ENCODE data around the gene DGCR6L.
"Not testable (repeated sequence)": the region's sequence is repeated elsewhere in the genome, so short reads cannot be mapped to it uniquely, and the experiment has no call there.

Gene DGCR6L

DNA sequence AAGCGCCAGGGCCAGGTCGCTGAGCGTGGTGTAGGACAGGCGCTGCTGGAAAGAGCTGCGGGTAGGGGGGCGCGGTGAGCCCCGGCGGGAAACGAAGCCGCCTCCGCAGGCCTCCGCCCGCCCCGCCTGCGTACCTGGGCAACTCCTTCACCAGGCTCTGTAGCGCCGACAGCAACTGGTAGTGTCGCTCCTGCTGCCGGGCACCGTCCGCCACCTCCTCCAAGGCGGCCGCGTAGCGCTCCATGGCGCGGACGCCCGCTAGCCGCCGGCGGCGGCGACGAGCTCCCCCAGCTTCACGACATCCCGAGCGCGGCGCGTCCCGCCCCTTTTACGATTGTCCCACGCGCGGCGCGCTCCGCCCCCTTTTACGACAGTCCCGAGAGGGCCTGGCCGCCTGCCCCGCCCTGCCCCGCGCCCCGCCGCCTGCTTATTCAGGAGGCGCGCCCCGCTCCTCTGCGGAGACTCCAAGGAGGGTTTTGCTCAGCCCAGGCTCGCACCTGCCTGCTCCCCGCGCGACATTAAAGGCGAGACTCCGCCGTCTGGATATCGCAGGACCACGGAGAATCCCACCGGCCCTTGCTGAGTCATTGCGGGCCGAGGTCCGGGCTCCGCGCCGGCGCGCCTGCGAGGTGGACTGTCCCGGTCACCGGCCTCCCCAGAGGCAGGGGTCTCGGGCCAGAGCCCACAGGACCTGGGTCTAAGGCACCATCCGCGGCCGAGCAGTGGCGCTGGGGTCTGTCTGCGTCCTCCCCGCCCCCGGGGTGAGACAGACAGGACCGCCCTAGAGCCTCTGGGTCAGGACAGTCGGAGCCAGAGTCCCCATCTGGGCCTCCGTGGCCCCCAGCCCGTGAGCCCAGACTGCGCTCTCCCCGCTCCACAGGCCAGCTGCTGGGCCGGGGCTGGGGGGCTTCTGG is at the start of gene DGCR6L:
Gene DGCR6L (minus strand): TSS at position 316 of the 914 bp plus-strand sequence. CDS start 72 bp downstream, at position 244.
- TF ChIP-seq, protein P1, sequence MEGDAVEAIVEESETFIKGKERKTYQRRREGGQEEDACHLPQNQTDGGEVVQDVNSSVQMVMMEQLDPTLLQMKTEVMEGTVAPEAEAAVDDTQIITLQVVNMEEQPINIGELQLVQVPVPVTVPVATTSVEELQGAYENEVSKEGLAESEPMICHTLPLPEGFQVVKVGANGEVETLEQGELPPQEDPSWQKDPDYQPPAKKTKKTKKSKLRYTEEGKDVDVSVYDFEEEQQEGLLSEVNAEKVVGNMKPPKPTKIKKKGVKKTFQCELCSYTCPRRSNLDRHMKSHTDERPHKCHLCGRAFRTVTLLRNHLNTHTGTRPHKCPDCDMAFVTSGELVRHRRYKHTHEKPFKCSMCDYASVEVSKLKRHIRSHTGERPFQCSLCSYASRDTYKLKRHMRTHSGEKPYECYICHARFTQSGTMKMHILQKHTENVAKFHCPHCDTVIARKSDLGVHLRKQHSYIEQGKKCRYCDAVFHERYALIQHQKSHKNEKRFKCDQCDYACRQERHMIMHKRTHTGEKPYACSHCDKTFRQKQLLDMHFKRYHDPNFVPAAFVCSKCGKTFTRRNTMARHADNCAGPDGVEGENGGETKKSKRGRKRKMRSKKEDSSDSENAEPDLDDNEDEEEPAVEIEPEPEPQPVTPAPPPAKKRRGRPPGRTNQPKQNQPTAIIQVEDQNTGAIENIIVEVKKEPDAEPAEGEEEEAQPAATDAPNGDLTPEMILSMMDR (IDR thresholded peaks at IDR 0.05; ENCODE audit: low read depth, low read length, missing control alignments): no peak
- peak within 1 kb of the TSS; percentile 68 for H3K4me3 ChIP-seq (replicated peaks; ENCODE audit: low read depth, low read length)
- no peak for DNase-seq (ENCODE audit: extremely low read depth, low read depth)

DNA sequence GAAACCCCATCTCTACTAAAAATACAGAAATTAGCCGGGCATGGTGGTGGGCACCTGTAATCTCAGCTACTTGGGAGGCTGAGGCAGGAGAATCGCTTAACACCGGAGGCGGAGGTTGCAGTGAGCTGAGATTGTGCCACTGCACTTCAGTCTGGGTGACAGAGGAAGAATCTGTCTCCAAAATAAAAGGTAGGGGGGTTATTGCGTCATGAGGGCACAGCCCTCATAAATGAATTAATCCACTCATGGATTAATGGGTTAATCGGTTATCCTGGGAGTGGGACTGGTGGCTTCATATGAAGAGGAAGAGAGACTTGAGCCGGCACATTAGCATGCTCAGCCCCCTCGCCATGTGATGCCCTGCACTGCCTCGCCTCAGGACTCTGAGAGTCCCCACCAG is 49.0 kb upstream of the DGCR6L start:
- not testable (repeated sequence) for H3K4me3 ChIP-seq (replicated peaks; ENCODE audit: low read depth, low read length); DNase-seq (ENCODE audit: extremely low read depth, low read depth)

DNA sequence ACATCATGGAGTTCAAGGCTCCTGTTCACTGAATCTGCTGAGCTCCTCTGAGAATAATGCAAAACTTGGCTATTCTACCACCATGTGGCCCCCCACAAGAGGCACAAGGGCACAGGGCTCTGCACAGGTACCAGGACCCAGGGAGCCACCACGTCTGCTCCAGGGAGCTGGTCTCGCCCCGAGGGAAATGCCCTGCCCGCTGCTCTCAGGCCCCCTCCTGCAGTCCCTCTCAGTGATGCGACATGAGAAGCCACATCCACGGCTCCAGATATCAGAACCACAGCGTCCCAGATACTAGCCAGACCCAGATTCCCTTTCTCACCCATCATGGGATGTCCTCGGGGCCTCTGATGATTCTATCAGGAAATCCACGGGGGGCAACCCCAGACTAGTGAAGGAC is 47.0 kb upstream of the DGCR6L start:
- H3K4me3 ChIP-seq (replicated peaks; ENCODE audit: low read depth, low read length): not testable (repeated sequence)

DNA sequence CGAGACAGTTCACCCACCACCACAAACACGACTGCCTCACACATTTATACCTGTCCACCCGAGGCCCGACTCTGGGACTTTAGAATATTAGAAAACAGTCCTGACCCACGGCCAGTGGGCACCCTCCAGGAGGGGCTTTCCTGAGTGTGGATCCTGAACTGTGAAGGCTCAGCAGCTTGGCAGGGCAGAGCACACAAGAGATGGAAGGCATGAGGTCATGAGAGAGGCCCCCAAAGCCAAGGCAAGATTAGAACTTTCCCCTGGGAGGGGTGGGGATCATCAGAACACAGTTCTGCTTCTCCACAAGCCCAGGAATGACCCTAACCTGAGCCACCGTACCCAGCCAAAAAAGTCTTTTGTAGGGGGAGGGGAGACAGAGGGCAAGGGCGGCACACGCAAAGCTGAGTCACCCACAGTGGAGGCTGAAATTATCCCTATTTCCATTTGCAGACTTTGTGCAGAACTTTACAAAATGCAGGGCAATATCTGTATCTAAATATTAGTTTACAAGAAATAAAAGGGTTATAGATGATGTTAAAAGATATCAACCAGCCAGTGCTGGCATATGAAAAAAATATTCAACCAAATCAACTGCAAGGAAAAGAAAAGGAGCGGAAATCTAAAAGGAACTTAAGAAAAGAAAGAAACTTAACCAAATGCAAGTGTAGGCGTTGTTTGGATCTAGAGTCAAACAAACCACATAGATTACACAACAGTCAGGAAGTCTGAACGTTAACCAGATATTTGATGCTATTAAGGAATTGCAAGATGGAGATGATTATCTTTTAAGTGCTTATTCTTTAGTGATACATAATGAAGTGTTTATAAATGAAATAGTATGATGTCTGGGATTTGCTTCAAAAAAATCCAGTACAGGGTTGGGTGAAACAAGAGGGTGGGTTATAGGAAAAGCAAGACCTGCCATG is 44.7 kb upstream of the DGCR6L start:
- not testable (repeated sequence) for DNase-seq (ENCODE audit: extremely low read depth, low read depth); H3K4me3 ChIP-seq (replicated peaks; ENCODE audit: low read depth, low read length)

More for the DNA sequence above, 47.0 kb upstream of the DGCR6L start:
- DNase-seq (ENCODE audit: extremely low read depth, low read depth): not testable (repeated sequence)

DNA sequence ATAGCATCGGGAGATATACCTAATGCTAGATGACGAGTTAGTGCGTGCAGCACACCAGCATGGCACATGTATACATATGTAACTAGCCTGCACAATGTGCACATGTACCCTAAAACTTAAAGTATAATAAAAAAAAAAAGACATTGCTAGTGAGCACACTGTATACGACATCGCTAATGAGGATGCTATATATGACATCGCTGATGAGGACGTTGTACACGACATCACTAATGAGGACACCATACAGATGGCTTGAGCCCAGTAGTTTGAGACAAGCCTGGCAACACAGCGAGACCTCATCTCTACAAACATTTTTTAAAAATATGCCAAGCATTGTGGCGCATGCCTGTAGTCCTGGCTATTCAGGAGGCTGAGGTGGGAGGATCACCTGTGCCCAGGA is 42.5 kb upstream of the DGCR6L start:
- H3K4me3 ChIP-seq (replicated peaks; ENCODE audit: low read depth, low read length); DNase-seq (ENCODE audit: extremely low read depth, low read depth): not testable (repeated sequence)

DNA sequence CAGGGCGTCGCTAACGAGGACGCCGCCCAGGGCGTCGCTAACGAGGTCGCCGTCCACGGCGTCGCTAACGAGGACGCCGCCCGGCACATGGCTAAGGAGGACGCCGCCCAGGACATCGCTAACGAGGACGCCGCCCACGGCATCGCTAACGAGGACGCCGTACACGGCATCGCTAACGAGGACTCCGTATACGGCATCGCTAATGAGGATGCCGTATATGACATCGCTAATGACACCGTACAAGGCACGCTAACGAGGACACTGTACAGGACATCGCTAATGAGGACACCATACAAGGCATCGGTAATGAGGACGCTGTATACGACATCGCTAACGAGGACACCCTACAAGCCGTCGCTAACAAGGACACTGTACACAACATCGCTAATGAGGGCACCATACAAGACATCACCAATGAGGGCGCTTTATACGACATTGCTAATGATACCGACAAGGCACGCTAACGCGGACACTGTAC is 41.9 kb upstream of the DGCR6L start:
- DNase-seq (ENCODE audit: extremely low read depth, low read depth); H3K4me3 ChIP-seq (replicated peaks; ENCODE audit: low read depth, low read length): not testable (repeated sequence)

DNA sequence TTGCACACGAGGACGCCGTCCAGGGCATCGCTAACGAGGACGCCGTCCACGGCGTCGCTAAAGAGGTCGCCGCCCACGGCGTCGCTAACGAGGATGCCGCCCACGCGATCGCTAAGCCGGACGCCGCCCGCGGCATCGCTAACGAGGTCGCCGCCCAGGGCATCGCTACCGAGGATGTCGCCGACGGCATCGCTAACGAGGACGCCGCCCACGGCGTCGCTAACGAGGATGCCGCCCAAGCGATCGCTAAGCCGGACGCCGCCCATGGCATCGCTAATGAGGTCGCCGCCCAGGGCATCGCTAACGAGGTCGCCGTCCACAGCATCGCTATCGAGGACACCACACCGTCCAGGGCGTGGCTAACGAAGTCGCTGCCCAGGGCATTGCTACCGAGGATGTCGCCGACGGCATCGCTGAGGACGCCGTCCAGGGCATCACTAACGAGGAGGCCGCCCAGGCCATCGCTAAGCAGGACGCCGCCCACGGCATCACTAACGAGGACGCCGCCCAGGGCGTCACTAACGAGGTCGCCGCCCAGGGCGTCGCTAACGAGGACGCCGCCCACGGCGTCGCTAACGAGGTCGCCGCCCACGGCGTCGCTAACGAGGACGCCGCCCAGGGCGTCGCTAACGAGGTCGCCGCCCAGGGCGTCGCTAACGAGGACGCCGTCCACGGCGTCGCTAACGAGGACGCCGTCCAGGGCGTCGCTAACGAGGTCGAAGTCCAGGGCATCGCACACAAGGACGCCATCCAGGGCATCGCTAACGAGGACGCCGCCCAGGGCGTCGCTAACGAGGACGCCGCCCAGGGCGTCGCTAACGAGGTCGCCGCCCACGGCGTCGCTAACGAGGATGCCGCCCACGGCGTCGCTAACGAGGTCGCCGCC is 41.2 kb upstream of the DGCR6L start:
- H3K4me3 ChIP-seq (replicated peaks; ENCODE audit: low read depth, low read length); DNase-seq (ENCODE audit: extremely low read depth, low read depth): not testable (repeated sequence)

DNA sequence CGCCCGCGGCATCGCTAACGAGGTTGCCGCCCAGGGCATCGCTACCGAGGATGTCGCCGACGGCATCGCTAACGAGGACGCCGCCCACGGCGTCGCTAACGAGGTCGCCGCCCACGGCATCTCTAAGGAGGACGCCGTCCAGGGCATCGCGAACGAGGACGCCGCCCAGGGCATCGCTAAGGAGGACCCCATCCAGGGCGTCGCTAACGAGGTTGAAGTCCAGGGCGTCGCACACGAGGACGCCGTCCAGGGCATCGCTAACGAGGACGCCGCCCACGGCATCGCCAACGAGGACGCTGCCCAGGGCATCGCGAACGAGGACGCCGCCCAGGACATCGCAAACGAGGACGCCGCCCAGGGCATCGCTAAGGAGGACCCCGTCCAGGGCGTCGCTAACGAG is 40.4 kb upstream of the DGCR6L start:
- not testable (repeated sequence) for H3K4me3 ChIP-seq (replicated peaks; ENCODE audit: low read depth, low read length); DNase-seq (ENCODE audit: extremely low read depth, low read depth)

DNA sequence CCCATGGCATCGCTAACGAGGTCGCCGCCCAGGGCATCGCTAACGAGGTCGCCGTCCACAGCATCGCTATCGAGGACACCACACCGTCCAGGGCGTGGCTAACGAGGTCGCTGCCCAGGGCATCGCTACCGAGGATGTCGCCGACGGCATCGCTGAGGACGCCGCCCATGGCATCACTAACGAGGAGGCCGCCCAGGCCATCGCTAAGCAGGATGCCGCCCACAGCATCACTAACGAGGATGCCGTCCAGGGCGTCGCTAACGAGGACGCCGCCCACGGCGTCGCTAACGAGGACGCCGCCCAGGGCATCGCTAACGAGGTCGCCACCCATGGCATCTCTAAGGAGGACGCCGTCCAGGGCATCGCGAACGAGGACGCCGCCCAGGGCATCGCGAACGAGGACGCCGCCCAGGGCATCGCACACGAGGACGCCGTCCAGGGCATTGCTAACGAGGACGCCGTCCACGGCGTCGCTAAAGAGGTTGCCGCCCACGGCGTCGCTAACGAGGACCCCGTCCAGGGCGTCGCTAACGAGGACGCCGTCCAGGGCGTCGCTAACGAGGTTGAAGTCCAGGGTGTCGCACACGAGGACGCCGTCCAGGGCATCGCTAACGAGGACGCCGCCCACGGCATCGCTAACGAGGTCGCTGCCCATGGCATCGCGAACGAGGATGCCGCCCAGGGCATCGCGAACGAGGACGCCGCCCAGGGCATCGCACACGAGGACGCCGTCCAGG is 38.8 kb upstream of the DGCR6L start:
- H3K4me3 ChIP-seq (replicated peaks; ENCODE audit: low read depth, low read length); DNase-seq (ENCODE audit: extremely low read depth, low read depth): not testable (repeated sequence)

DNA sequence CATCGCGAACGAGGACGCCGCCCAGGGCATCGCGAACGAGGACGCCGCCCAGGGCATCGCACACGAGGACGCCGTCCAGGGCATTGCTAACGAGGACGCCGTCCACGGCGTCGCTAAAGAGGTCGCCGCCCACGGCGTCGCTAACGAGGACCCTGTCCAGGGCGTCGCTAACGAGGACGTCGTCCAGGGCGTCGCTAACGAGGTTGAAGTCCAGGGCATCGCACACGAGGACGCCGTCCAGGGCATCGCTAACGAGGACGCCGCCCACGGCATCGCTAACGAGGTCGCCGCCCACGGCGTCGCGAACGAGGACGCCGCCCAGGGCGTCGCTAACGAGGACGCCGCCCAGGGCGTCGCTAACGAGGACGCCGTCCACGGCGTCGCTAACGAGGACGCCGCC is 38.1 kb upstream of the DGCR6L start:
- not testable (repeated sequence) for DNase-seq (ENCODE audit: extremely low read depth, low read depth); H3K4me3 ChIP-seq (replicated peaks; ENCODE audit: low read depth, low read length)

DNA sequence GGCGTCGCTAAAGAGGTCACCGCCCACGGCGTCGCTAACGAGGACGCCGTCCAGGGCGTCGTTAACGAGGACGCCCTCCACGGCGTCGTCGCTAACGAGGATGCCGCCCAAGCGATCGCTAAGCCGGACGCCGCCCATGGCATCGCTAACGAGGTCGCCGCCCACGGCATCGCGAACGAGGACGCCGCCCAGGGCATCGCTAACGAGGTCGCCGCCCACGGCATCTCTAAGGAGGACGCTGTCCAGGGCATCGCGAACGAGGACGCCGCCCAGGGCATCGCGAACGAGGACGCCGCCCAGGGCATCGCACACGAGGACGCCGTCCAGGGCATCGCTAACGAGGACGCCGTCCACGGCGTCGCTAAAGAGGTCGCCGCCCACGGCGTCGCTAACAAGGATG is 37.0 kb upstream of the DGCR6L start:
- H3K4me3 ChIP-seq (replicated peaks; ENCODE audit: low read depth, low read length); DNase-seq (ENCODE audit: extremely low read depth, low read depth): not testable (repeated sequence)

DNA sequence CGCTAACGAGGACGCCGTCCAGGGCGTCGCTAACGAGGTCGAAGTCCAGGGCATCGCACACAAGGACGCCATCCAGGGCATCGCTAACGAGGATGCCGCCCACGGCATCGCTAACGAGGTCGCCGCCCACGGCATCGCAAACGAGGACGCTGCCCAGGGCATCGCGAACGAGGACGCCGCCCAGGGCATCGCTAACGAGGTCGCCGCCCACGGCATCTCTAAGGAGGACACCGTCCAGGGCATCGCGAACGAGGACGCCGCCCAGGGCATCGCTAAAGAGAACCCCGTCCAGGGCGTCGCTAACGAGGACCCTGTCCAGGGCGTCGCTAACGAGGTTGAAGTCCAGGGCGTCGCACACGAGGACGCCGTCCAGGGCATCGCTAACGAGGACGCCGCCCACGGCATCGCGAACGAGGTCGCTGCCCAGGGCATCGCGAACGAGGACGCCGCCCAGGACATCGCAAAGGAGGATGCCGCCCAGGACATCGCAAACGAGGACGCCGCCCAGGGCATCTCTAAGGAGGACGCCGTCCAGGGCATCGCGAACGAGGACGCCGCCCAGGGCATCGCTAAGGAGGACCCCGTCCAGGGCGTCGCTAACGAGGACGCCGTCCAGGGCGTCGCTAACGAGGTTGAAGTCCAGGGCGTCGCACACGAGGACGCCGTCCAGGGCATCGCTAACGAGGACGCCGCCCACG is 36.2 kb upstream of the DGCR6L start:
- DNase-seq (ENCODE audit: extremely low read depth, low read depth); H3K4me3 ChIP-seq (replicated peaks; ENCODE audit: low read depth, low read length): not testable (repeated sequence)
